SW 1271 (cell line): ENCODE results near the gene NEGR1.

Experiments used
- DNase-seq, 2 experiments: peaks; one replicate each; lab custom pipeline; 2025; lab: John Stamatoyannopoulos, UW

The NEGR1 gene

DNA sequence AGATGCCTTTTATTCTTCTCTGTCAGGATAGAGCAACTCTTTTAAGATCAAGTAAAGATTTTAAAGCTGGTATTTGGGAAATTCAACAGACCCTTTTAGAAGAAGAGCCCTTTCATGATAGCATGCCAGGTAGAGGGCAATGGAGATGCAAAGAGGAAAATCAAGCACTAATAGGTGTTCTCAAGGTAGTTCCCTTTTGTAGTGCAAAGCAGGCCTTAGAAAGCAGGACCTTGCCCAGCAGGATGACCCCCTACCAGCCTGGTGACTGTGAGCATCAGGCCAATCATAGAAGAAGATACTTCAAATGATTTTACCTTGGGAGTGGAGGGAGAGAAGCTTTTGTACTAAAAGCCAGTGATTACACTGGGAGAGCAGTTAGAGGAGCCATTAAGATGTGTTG, 820.1 kb downstream of the NEGR1 start:
- DNase-seq = no peak

DNA sequence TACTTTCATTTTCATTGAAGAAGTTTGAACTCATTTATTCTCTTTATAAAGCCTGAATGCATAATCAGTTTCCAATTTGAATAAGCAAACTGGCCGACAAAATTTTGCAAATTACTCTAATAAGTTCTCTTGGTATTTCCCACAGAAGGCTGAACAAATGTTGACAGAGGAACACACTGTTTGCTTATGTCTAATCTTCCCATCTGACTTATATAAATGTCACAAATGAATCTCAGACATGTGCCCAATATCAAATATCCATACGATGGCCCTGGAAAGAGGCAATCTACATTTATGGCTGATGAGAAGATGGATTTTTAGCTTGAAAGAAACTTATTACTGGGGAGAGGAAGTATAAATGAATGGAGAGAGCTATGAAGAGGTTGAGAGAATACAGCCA, 820.9 kb downstream of the NEGR1 start:
- DNase-seq = no peak

DNA sequence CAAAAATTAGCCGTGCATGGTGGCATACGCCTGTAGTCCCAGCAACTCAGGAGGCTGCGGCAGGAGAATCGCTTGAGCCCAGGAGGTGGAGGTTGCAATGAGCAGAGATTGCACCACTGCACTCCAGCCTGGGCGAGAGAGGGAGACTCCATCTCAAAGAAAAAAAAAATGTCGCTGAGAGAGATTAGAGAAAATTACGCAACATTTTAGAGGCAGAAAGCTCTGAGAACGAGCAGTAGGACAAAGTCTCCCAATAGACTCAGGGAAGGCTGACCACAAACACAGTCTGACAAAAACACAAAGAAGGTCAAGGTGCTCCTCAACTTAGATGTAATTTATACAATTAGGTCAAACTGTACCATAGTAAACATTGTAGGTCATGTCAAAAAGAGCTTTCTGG, 833.9 kb downstream of the NEGR1 start:
- no peak for DNase-seq

DNA sequence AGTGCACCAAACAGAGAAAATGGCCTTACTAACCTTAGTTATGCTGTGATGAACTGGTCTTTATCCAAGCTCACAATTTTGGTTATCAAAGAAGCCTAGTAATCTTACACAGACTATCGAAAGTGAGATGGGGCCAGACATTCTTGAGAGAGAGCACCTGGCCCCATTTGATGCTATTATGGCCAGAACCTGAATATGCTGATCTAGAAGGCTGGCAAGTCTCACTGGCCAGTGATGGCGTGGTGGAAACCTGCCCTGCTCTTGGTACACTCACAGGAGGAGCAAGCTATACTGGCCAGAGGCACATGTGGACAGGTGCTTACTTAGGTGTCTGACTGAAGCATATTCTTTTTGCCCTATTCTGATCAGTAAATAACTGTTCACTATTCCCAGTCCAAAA, 843.7 kb downstream of the NEGR1 start:
- no peak for DNase-seq

DNA sequence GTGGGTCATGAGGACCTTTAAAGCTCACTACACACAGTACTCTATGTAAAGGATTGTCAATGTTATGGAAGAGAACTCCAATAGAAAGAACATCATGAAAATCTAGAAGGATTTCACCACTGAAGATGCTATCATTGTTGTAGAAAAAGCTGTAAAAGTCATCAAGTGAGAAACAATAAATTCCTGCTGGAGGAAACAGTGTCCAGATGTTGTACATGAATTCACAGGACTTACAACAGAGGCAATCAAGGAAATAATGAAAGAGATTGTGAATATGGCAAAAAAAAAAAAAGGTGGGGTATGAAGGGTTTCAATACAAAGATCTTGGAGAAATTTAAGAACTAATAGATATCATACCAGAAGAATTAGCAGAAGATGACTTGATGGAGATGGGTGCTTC, 846.4 kb downstream of the NEGR1 start:
- no peak for DNase-seq

DNA sequence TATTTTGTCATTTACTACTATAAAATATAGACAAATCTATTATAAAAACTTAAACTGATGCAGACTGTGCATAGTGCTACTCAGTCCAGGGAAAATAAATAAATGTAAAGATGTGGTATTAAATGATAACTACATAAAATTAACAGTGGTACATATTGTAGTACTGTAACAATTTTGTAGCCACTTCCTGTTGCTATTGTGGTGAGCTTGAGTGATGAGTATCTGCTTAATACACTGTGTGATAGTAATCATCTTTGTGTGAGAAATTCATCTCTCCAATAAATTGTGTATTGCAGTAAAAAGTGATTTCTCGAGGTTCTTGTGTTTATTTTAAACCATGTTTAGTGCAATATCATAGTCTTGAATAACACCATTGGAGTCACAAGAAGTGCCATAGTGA, 848.1 kb downstream of the NEGR1 start:
- no peak for DNase-seq

DNA sequence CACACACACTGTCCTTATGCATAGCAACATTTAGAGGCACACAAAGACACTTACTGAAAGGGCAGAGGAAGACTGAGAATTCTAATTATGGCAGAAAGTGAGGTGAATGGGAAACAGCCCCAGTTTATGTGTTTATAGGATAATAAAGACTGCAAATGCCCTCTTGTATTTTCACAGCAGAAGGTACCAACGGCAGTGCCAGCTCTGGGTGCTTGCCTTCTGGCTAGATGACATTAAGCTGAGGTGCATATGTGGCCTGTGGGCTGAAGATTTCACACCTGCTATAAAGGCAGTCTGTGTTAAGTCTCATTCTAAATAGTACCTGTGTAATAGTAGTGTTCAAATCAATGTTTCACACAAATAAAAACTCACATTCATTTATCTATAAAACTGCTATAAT, 854.3 kb downstream of the NEGR1 start:
- no peak for DNase-seq

DNA sequence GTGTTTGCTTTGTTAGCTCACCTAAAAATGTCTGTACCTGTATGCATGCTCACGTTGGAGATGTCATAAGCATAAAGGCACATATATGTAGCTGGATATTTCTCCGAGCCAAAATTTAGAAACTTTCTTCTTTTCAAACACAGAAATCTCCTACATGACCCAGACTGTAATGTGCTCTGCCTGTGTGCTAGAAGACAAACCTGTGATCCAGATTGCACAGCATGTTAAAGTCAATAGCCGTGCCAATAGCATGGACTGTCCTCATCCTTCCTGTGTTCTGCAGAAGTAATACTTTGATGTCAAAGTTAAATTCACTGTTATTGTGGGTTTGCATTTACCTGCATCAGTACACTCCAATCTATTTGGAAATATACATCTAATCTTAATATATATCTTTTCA, 855.3 kb downstream of the NEGR1 start:
- DNase-seq = no peak

DNA sequence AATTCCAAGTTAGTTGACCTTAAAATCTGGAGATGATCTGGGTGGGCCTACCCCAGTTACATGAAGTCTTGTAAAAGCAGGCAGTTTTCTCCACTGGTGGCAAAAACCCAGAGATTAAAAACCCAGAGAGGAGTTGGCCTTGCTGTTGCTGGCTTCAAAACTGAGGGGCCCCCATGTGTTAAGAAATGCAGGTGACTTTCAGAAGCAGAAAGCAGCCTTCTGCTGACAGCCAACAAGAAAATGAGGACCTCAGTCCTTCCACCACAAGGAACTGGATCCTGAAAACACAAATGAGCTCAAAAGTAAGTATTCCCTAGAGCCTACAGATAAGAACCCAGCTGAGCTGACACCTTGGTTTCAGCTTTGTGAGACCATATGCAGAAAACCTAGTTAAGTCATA, 857.8 kb downstream of the NEGR1 start:
- DNase-seq = no peak

DNA sequence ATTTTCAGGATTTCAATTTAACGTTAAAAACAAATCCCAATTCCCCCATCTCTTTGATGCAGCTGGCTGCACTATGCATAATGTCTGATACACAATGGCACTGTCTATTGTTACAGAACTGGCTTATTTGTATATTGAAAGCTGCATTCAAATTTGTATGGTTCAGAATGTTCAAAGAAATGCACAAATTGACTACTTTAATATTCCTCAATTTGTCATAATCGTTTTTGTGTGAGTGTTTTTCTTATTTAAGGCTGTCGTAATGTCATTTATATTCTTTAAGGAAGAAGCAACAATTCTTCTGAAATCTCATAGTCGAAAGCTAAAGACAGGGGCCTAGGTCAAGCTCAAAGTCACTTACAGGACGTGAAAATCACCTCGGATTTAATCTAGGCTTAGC, 860.1 kb downstream of the NEGR1 start:
- no peak for DNase-seq

DNA sequence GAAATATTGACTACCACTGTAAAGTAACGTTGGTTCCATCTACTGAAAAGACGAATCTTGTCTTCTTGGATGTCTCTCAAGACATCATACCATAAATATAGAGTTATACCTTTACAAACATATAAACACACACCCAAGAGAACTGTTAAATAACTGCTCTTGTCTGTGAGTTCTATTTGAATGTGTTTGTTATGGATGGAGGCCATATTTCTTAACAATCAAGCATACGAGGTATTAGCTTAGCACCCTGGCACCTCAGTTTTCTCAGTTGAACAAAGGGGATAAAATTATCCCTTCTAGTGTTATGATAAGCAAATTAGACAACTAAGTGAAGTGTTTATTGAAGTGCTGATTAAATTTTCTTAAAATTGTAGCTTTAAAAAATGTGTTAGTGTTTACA, 864.9 kb downstream of the NEGR1 start:
- no peak for DNase-seq

DNA sequence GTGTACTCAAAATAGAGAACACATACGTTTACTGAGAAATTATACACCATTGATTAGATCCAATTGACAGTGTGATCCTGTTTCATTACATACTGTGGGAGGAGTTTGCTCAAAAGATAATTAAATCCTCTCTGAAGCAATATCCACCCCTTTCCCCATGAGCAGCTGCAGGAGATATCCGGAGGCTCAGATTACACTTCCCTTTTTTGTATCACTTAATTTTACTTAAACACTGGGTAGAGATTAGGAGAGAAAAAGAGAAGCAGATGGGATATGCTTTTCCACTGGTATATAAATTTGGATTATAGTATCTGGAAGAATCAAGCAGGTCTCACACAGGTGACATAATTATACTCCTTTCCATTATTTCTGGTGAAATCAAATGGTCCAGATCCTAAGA, 868.2 kb downstream of the NEGR1 start:
- DNase-seq = no peak

DNA sequence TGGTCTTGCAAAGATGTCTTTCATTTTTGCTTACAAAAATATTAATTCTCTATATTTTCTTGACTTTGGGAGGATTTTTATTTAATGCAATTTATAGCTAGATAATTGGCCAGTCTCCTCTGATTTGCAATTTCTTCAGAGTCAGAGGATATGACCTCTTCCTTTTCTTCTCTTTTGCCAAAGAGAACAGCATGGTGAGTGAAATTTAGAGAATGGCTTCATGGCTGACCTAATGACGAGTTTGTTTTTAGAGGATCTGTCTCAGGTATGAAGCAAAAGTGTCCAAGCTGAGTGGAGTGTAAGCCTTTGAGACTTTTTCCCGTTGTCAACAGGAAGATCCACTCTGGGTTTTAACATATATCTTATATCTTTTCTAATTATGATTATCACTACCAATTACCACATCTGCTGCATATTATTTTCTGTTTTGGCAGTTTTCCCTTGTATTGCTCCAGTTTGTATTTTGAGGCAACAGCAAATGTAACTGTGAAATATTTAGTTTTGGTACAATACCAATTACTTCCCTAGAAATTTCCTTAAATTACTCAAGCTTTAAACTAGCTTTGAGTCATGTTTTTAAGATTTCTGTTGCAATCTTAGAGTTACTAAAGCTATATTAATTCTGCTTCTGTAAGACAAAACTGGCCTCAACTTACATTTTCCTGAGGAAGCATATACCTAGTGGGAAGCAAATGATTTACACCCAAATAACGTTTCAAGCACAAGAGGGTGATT, 868.7 kb downstream of the NEGR1 start:
- DNase-seq = no peak

DNA sequence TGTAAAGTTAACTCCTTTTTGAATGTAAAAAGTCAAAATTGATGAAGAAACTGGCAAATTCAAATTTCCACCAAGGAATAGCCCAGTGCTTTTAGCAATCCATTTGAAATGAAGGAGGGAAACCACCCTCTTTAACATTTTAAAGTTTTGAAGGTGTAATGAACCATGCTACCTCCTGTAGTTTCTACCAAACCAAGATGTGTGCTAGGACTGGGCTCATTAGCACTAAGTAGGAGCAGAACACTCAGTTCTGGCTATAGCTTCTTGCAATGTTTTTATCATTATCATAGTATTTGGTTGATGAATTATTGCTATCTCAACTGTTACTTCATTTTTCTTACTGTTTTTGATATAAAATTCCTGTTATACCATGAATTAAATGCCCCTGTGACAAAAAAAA, 882.3 kb downstream of the NEGR1 start:
- DNase-seq = no peak

DNA sequence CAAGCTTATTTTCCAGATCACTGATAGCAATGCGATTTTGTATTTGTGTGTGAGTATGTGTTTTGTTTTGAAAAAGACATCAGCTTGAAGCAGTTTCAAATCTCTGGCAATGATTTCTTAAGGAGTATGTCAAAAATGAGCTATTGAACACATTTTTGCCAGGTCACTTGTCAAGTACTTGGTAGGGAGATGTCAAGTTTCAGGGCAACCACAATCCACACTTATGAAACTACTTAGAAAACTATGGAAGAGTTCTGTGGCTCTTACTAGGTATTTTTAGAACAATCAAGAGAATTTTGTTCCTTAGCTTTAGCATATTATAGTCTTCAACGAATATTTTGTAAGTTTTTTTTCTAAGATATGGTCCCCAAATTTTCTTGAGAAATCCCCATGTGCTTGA, 882.7 kb downstream of the NEGR1 start:
- DNase-seq = no peak

DNA sequence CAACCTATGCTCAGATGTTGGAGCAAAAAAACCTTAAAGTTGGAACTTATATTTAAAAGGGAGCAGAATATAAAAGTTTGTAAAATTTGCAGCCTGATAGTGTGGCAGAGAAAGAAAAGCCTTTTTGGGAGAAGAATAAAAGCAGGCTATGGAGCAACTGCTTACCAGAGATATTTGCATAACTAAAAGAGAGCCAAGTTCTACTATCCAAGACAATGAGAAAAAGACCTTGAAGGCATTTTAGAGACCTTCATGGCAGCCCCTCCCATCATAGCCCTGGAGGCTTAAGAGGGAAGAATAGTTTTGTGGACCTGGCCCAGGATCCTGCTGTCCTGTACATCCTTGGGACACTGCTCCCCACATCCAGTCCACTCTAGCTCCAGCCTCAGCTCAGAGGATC, 889.0 kb downstream of the NEGR1 start:
- no peak for DNase-seq

DNA sequence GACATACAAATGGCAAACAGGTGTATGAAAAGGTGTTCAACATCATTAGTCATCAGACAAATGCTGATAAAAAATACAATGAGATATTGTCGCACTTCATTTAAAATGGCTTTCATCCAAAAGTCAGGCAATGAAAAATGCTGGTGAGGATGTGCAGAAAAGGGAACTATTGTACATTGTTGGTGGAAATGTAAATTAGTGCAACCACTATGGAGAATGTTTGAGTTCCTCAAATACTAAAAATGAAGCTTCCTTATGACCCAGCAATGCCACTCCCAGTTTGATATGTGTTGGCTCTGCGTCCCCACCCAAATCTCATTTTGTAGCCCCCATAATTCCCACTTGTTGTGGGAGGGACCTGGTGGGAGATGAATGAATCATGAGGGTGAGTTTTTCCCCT, 891.8 kb downstream of the NEGR1 start:
- DNase-seq = no peak

DNA sequence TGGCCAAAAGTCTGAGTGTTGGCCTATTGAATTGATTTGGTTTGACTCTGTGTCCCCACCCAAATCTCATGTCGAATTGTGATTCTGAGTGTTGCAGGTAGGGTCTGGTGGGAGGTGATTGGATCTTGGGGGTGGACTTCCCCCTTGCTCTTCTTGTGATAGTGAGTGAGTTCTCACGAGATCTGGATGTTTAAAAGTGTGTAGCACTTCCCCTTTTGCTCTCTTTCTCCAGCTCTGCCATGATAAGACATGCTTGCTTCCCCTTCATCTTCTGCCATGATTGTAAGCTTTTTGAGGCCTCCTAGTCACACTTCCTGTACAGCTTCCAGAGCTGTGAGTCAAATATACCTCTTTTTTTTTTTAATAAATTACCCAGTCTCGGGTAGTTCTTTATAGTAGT, 904.5 kb downstream of the NEGR1 start:
- no peak for DNase-seq

DNA sequence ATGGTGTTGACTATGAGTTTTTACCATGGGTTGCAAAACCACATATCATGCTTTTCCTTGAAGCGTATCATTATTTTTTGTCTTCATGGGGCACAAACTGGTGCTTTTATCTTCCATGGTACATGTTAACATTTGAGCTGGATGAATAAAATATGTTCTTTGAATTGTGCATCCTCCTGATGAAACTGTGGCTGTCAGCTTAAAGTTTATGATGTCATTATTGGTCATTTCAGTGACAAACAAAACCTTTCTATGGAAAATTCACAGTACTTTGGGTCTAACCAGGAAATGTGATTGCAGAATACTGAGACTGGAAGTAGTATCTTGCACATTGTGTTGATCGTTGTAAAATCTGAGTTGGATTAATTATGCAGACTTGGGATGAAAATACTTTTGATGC, 909.8 kb downstream of the NEGR1 start:
- no peak for DNase-seq

DNA sequence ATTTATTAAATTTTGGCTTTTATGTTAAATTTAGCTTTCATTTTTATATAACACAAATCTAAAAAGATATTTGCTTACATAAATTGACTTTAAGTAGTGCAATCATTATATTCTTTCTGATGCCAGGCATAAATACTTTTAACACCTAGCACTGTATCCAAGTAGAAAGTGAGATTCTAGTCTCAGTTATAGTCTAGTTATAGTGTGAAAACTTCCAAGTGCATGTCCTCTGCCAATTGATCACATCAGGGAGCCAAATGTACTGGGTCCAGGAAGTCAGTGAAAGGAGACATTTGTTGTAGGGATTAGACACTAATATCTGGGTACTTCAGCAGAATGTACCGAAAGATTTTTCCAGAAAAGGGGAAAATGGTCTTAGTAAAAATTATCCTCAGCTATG, 910.8 kb downstream of the NEGR1 start:
- no peak for DNase-seq

DNA sequence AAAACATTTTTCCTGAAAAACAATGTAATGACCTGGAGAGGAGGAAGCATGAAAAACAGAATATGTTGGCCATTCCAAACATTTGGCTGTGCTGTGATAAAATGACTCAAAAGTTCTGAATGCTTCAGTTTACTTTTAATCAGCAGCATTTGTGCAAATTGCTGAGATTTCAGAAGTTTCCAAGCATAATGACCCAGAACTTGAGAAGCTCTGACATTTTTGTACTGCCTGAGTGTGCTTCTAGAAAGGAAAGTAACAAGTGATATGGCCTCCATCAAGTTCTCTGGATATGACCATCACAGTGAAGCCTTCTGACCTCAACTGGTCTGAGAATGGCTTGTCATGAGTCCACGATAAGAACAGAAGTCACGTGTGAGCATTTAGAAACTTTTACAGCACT, 918.1 kb downstream of the NEGR1 start:
- DNase-seq = no peak

DNA sequence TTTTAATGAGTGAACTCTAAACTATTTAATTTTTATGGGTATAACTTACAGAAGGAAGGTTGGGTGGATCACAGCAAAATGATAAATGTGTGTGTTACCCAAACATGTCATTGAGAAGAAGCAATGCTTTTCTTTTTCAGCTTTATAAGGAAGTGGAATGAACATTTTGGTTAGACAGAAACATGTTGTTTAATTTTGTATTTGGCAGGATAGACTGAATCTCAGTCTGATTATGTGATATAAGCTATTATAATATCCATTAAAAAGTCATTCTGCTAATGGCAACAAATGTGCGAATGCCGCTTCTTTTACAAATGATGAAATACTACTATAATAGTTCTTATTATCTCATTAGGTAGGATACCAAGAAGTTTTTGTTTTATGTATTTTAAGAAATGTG, 919.6 kb downstream of the NEGR1 start:
- no peak for DNase-seq

DNA sequence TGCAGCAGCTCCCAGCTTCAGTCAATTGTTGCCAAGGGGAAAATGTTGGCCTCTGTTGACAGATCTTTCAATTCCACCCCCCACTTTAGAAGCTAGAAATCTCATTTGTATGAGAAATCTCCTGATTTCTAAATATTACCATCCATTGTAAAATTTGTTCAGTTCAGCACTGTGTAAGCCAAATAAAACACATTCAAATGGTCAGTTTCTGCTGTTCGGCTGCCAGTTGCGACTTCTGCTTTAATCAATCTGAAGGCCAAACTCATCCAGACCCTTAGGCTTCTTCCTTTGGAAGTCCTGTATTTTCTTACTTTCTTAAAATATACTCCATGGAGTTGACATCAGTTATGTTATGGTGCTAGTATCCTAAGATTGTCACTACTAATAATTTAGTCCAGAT, 920.3 kb downstream of the NEGR1 start:
- DNase-seq = no peak

DNA sequence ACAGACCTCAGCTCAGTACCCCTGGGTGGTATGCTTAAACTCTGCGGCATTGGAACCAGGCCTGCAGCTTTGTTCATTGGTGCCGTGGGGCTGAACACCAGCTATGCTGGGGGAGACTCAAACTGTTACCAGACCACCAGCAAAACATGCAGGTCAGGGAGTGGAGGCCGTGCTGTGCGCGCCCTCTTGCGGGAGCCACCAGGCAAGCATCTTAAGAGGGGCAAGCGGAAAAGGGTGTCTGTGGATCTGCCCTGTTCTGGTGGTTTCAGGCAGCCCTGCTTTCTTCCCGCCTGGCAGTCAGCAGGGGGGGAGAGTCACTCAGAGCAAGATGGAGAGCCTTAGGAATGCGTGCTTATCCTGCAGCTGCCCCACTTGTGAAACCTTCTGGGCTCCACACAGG, 924.6 kb downstream of the NEGR1 start:
- DNase-seq = no peak

DNA sequence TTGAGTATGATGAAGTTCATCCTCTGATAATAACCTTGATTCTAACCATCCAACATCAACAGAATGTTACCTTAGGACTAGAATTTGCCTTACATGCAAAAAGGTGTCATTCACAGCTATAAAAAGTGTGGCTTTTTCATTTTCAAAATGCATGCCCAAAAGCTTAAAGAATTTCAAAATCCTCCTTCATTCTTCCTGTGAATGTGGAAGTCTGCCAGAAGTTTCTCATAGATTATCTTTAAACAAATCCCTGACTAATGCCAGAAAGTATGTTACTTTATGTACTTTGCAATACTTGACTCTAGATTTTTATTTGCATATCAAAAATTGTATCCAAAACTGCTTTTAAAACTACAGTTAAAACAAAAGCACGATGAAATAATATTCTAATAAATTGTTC, 930.9 kb downstream of the NEGR1 start:
- no peak for DNase-seq
